K562 (cell line): ENCODE measurements around the gene HPN.

Experiments
- CCAR2 ChIP-seq: fragments of 200-400 bp; formaldehyde crosslinking; IDR thresholded peaks from 2 replicates; pipeline ENCODE4 v1.6.1; 2017; ENCODE audit warnings: mild to moderate bottlenecking, low read depth, low read length
- MYC ChIP-seq, 2 experiments: fragments of 250-450 bp in 1 of 2; sonication (Bioruptor Pico) in 1 of 2; IDR thresholded peaks; 2 replicates each; pipeline versions ENCODE4 v1.5.1 to v1.6.1; 2012 to 2021; ENCODE audit warnings: low read depth in 2 of 2, borderline replicate concordance in 1 of 2, improper control_type of control experiment in 1 of 2, low read length in 1 of 2, mild to moderate bottlenecking in 1 of 2, moderate library complexity in 1 of 2
- PHF8 ChIP-seq: fragments of 200-600 bp; sonication (generic); IDR thresholded peaks from 2 replicates; pipeline ENCODE4 v1.6.1; 2012; ENCODE audit warnings: mixed run types, mild to moderate bottlenecking, inconsistent platforms, low read length, moderate library complexity, borderline replicate concordance
- RBBP5 ChIP-seq: fragments of 200-600 bp; sonication (generic); IDR thresholded peaks from 2 replicates; pipeline ENCODE4 v1.6.1; 2012; ENCODE audit warnings: borderline replicate concordance, mild to moderate bottlenecking, low read length, control low read depth, inconsistent platforms; ENCODE audit not compliant: insufficient read depth, poor library complexity, severe bottlenecking

- TF ChIP-seq PHF8 (no peak), MYC (IDR thresholded peaks at IDR 0.05; ENCODE audit: low read depth, low read length) (no peak), MYC (CRISPR knock-in tag; IDR thresholded peaks at IDR 0.05; ENCODE audit: borderline replicate concordance, low read depth) (no peak), CCAR2 (no peak), RBBP5 (no peak)
Measured at GRCh38 chr19:35046461-35046860, 4.9 kb downstream of the HPN start.
